K562 (cell line): ENCODE measurements around the gene SLC5A5. TPM values are rescaled to one million over a fixed set of nuclear protein-coding genes. Genes with fewer than 3 reads are reported as not detected.

Source experiments
- BMI1 ChIP-seq: fragments of 150-350 bp; IDR thresholded peaks from 2 replicates; pipeline ENCODE4 v1.6.1; 2014; ENCODE audit warnings: low read length
- CSDE1 ChIP-seq, 2 experiments: fragments of 450-650 bp; IDR thresholded peaks; 2 replicates each; pipeline ENCODE4 v1.6.1; 2016; ENCODE audit warnings: mild to moderate bottlenecking in 1 of 2
- FIP1L1 ChIP-seq: fragments of 200-400 bp; formaldehyde crosslinking; IDR thresholded peaks from 2 replicates; pipeline ENCODE4 v1.6.1; 2018; ENCODE audit warnings: mild to moderate bottlenecking, low read depth, low read length; ENCODE audit not compliant: poor library complexity, severe bottlenecking
- FOS ChIP-seq: IDR thresholded peaks from 3 replicates; pipeline ENCODE4 v1.6.1; 2011; ENCODE audit not compliant: insufficient read length; ENCODE audit errors: extremely low read depth
- GABPB2 ChIP-seq: fragments of 250-450 bp; sonication (Bioruptor Pico); conservative IDR thresholded peaks from 2 replicates; pipeline ENCODE4 v1.5.1; 2021; ENCODE audit warnings: mild to moderate bottlenecking
- HDAC1 ChIP-seq, 2 experiments: fragments of 450-650 bp; IDR thresholded peaks; 2 replicates each; pipeline ENCODE4 v1.6.1; 2016 to 2017; ENCODE audit warnings: inconsistent platforms in 1 of 2, mild to moderate bottlenecking in 1 of 2, moderate library complexity in 1 of 2
- MCM5 ChIP-seq: fragments of 450-650 bp; IDR thresholded peaks from 2 replicates; pipeline ENCODE4 v1.6.1; 2016; ENCODE audit warnings: low read depth
- NFE2L1 ChIP-seq: fragments of 450-650 bp; IDR thresholded peaks from 2 replicates; pipeline ENCODE4 v1.6.1; 2016; ENCODE audit warnings: missing genetic modification characterization, low read depth, mild to moderate bottlenecking, missing compliant biosample characterization, moderate library complexity, borderline replicate concordance
- NR0B1 ChIP-seq: fragments of 450-650 bp; IDR thresholded peaks from one replicate; pipeline ENCODE4 v1.6.1; 2018; ENCODE audit warnings: mild to moderate bottlenecking, moderate library complexity; ENCODE audit not compliant: partially characterized antibody
- POLR3G ChIP-seq: IDR thresholded peaks from 2 replicates; pipeline ENCODE4 v1.6.1; 2011; ENCODE audit not compliant: insufficient read length, insufficient replicate concordance; ENCODE audit errors: extremely low read depth
- RREB1 ChIP-seq: fragments of 250-450 bp; sonication (Bioruptor Pico); IDR thresholded peaks from 2 replicates; pipeline ENCODE4 v1.4.0; 2020
- XRCC5 ChIP-seq: fragments of 200-400 bp; formaldehyde crosslinking; IDR thresholded peaks from 2 replicates; pipeline ENCODE4 v1.6.1; 2017; ENCODE audit warnings: low read depth, mild to moderate bottlenecking, low read length
- ZNF134 ChIP-seq: fragments of 250-450 bp; sonication (Bioruptor Pico); conservative IDR thresholded peaks from 2 replicates; pipeline ENCODE4 v1.4.0; 2020
- polyA plus RNA-seq, 8 experiments: library from polyadenylated mRNA; depleted of rRNA in 4 of 8; stranded (reverse) in 5 of 8; unstranded in 3 of 8; fragments of >200 nt; fragmentation: Nextera tagmentation in 2 of 8; fragmentation: Illumina TruSeq in 1 of 8; extraction: Ambion mirVana in 2 of 8; extraction: Trizol in 1 of 8; gene quantifications; 2 replicates each; pipeline versions ENCODE4 v1.2.1 to v1.2.3, GENCODE V29; 2011 to 2014; ENCODE audit warnings: inconsistent platforms in 1 of 8, missing spikeins in 1 of 8
- total RNA-seq, 7 experiments: library from RNA; depleted of rRNA in 6 of 7; stranded (reverse); fragments of >200 nt in 6 of 7; fragmentation: Illumina TruSeq in 2 of 7; extraction: Trizol in 2 of 7; gene quantifications; 2 replicates each; pipeline versions ENCODE4 v1.2.1 to v1.2.3, GENCODE V29; 2011 to 2021; ENCODE audit warnings: low replicate concordance in 1 of 7
- TF ChIP-seq, protein P1 (sequence below), 3 experiments: IDR thresholded peaks in 2 of 3; conservative IDR thresholded peaks in 1 of 3; 2 replicates each; pipeline ENCODE4 v1.5.1; 2011 to 2012; ENCODE audit warnings: low read length in 3 of 3, mild to moderate bottlenecking in 3 of 3, control low read depth in 2 of 3, improper control_type of control experiment in 1 of 3, inconsistent platforms in 1 of 3, low read depth in 1 of 3, mixed read lengths in 1 of 3, moderate library complexity in 1 of 3; ENCODE audit not compliant: insufficient read depth in 2 of 3
- TF ChIP-seq, protein P2 (sequence below): fragments of 250-450 bp; sonication (Bioruptor Pico); IDR thresholded peaks from 2 replicates; pipeline ENCODE4 v1.5.0; 2022; ENCODE audit warnings: mild to moderate bottlenecking

The SLC5A5 gene
- total and polyA plus RNA-seq, 9 of the 15 experiments (the other 6 are each of a cell fraction or from before 2014, with no cell fraction given) = 0.10 to 0.73 (median 0.23) TPM

- TF ChIP-seq RREB1 (CRISPR knock-in tag) (peak; percentile 69; the same call in 1 of the 2 replicates), POLR3G (no peak), HDAC1 (IDR thresholded peaks at IDR 0.05) (peak in 1 of 2 experiments; percentile 86; a peak in 2 of 4 replicates), CSDE1 (IDR thresholded peaks at IDR 0.05) (peak; percentile 95 to 100), GABPB2 (CRISPR knock-in tag) (no peak), NR0B1 (no peak), MCM5 (no peak), XRCC5 (peak; percentile 76; the same call in 1 of the 2 replicates), FIP1L1 (no peak), ZNF134 (CRISPR knock-in tag) (peak; percentile 80), FOS (no peak), NFE2L1 (no peak), BMI1 (no peak)
- TF ChIP-seq, protein P1, sequence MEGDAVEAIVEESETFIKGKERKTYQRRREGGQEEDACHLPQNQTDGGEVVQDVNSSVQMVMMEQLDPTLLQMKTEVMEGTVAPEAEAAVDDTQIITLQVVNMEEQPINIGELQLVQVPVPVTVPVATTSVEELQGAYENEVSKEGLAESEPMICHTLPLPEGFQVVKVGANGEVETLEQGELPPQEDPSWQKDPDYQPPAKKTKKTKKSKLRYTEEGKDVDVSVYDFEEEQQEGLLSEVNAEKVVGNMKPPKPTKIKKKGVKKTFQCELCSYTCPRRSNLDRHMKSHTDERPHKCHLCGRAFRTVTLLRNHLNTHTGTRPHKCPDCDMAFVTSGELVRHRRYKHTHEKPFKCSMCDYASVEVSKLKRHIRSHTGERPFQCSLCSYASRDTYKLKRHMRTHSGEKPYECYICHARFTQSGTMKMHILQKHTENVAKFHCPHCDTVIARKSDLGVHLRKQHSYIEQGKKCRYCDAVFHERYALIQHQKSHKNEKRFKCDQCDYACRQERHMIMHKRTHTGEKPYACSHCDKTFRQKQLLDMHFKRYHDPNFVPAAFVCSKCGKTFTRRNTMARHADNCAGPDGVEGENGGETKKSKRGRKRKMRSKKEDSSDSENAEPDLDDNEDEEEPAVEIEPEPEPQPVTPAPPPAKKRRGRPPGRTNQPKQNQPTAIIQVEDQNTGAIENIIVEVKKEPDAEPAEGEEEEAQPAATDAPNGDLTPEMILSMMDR (IDR thresholded peaks at IDR 0.05 in 2 of 3, conservative IDR thresholded peaks at IDR 0.05 in 1 of 3; ENCODE audit: insufficient read depth in 2 of 3, low read depth in 1 of 3, low read length in 3 of 3) = peak; percentile 95 to 99 (median 98)
- TF ChIP-seq, protein P2, sequence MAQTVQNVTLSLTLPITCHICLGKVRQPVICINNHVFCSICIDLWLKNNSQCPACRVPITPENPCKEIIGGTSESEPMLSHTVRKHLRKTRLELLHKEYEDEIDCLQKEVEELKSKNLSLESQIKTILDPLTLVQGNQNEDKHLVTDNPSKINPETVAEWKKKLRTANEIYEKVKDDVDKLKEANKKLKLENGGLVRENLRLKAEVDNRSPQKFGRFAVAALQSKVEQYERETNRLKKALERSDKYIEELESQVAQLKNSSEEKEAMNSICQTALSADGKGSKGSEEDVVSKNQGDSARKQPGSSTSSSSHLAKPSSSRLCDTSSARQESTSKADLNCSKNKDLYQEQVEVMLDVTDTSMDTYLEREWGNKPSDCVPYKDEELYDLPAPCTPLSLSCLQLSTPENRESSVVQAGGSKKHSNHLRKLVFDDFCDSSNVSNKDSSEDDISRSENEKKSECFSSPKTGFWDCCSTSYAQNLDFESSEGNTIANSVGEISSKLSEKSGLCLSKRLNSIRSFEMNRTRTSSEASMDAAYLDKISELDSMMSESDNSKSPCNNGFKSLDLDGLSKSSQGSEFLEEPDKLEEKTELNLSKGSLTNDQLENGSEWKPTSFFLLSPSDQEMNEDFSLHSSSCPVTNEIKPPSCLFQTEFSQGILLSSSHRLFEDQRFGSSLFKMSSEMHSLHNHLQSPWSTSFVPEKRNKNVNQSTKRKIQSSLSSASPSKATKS (CRISPR knock-in tag) = no peak
Measured at GRCh38 chr19:17932485-17933338, 61.0 kb downstream of the SLC5A5 start, which contains the start of gene CCDC124 (continued).
